ENCODE measurements around the gene ABCC12.

GRCh38 chr16:48158296-48158695, 2.5 kb upstream of the ABCC12 start:
- TF ChIP-seq RAD21 (IDR thresholded peaks at IDR 0.05; ENCODE audit: low read depth) (no peak), TAF1 (IDR thresholded peaks at IDR 0.05; ENCODE audit: low read depth) (no peak), EP300 (IDR thresholded peaks at IDR 0.05; ENCODE audit: borderline replicate concordance) (no peak), MAX (IDR thresholded peaks at IDR 0.05) (no peak), CEBPB (IDR thresholded peaks at IDR 0.05) (no peak), YY1 (IDR thresholded peaks at IDR 0.05; ENCODE audit: low read depth) (no peak), EGR1 (IDR thresholded peaks at IDR 0.05) (no peak), NFIC (IDR thresholded peaks at IDR 0.05) (no peak), FOXM1 (IDR thresholded peaks at IDR 0.05; ENCODE audit: borderline replicate concordance, low read depth) (no peak), CREB1 (IDR thresholded peaks at IDR 0.05; ENCODE audit: low read depth) (no peak)
- TF ChIP-seq, protein P1, sequence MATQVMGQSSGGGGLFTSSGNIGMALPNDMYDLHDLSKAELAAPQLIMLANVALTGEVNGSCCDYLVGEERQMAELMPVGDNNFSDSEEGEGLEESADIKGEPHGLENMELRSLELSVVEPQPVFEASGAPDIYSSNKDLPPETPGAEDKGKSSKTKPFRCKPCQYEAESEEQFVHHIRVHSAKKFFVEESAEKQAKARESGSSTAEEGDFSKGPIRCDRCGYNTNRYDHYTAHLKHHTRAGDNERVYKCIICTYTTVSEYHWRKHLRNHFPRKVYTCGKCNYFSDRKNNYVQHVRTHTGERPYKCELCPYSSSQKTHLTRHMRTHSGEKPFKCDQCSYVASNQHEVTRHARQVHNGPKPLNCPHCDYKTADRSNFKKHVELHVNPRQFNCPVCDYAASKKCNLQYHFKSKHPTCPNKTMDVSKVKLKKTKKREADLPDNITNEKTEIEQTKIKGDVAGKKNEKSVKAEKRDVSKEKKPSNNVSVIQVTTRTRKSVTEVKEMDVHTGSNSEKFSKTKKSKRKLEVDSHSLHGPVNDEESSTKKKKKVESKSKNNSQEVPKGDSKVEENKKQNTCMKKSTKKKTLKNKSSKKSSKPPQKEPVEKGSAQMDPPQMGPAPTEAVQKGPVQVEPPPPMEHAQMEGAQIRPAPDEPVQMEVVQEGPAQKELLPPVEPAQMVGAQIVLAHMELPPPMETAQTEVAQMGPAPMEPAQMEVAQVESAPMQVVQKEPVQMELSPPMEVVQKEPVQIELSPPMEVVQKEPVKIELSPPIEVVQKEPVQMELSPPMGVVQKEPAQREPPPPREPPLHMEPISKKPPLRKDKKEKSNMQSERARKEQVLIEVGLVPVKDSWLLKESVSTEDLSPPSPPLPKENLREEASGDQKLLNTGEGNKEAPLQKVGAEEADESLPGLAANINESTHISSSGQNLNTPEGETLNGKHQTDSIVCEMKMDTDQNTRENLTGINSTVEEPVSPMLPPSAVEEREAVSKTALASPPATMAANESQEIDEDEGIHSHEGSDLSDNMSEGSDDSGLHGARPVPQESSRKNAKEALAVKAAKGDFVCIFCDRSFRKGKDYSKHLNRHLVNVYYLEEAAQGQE (IDR thresholded peaks at IDR 0.05; ENCODE audit: low read depth) = no peak

Measured in Ishikawa (cell line).